GM21529 (cell line): ENCODE measurements around the gene APRT.
A peak's percentile ranks its signal among the peaks of the same experiment; 100 is the strongest.
"Not testable (repeated sequence)": the region's sequence is repeated elsewhere in the genome, so short reads cannot be mapped to it uniquely, and the experiment has no call there.

Experiments
- ATAC-seq: cut with Tn5 transposase; IDR thresholded peaks from one replicate; pipeline ENCODE4 v1.9.1; 2021; ENCODE audit not compliant: unreplicated experiment

APRT gene

DNA sequence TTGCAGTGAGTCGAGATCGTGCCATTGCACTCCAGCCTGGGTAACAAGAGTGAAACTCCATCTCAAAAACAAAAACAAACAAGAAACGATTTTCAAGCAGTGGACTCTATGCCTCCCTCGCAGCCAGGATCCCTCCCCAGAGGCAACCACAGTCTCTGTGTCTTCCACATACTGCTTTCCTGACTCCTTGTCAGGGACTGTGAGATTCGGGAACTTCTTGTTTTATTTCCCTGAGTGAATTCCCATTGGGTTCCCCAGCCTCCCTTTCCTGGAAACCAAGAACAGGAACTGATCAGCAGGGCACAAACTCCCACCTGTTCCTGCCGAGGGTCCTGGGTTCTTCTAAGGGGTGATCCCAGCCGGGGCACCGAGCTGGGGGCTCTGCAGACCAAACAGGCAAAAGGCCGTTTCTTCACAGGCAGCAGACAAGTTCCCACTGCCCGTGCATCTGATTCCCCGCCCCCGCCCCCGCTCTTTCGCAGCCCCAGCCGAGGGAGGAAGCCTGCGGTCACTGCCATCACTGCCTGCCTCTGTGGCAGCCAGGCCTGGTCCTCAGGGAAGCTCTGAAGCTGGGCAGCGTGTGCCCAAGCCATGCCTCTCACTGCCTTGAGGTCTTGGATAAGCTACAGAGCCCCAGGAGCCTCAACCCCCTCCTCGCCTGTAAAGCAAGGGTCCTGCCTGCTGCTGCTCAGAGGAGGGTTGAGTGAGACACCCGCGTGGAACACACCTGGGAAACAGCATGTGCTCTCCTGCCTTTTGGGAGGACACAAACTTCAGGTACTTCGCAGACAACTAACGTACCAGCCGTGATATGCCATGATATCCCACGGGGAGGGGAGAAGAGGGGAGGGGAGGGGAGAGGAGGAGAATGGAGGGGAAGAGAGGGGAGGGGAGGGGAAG is 21.2 kb downstream of the APRT start:
- no peak for ATAC-seq

DNA sequence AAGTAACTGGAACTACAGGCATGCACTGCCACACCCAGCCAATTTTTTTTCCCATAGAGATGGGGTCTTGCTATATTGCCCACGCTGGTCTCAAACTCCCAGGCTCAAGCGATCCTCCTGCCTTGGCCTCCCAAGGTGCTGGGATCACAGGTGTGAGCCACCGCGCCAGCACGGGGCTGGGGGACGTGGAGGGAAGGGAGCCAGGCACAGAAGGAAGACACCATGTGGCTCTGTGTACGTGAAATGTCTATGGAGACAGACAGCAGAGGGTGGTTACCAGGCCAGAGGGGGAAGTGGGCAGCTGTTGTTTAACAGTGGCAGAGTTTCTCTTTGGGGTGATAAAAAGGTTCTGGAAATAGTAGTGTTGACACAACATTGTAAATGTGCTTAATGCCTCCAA is 22.1 kb downstream of the APRT start:
- no peak for ATAC-seq

DNA sequence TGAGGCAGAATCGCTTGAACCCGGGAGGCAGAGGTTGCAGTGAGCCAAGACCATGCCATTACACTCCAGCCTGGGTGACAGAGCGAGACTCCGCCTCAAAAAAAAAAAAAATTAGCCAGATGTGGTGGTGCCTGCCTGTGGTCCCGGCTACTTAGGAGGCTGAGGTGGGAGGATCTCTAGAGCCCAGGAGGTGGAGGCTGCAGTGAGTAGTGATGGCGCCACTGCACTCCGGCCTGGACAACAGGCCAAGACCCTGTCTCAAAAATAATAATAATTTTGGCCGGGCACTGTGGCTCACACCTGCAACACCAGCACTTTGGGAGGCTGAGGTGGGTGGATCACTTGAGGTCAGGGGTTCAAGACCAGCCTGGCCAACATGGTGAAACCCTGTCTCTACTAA is 23.0 kb downstream of the APRT start:
- not testable (repeated sequence) for ATAC-seq

DNA sequence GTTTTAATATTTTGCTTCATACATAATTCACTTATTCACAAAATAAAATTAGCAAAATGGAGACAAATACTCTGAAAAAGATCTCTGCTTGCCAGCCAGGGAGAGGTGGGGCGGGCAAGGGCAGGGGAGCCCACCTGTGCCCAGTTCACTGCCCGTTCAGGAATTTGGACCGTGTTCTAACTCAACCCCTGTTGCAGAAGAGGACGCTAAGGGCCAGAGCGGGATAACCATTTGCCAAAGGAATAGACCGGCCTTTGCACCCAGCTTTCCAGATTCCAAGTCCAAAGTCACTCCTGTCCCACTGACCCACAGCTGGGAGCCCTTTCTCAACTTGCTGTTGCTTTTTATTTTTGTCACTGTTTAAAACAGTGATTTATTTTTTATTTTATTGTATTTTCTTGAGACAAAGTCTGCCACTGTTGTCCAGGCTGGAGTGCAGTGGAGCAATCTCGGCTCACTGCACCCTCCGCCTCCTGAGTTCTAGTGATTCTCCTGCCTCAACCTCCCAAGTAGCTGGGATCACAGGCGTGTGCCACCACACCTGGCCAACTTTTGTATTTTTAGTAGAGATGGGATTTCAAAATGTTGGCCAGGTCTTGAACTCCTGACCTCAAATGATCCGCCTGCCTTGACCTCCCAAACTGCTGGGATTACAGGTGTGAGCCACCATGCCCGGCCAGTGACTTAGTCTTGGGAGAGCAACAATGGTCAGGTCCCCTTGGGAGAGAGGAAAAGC is 24.0 kb downstream of the APRT start:
- no peak for ATAC-seq

DNA sequence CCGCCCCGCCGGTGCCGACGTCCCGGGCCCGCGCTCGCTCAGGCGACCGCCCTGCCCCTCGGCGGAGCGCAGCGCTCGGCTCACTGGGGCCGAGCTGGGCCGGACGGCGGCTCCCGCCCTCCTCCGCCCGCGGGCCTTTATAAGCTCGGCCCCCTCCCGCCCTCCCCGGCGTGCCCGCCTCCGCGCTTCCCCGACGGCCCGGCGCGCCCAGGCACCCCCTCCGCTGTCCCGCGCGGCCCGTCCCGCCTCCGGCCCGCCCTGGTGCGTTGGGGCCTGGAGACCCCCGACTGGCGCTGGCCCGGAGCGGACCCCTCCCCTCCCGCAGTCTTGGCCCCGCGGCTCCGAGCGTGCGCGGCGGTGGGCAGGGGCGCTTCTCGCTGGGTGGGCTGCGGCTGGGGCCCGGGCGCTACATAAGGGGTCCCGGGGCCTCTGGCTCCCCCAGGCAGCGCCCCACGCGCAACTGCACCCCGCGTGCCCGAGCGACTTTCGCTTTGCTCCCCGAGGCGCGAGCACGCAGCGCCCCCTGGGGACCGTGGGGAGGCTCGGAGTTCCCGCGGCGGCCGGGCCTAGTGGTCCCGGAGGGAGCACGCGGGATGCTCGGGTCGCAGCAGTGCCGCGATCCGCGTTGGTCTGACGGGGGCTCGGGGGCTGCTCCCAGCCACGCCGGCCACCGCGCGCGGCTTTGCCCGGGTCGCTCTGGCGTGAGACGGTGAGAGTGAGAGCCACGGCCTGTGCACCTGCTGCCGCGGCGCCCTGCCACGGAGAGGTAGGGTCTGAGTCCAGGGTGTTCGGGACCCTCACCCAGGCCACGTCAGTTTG is 26.4 kb downstream of the APRT start, which contains the start of gene PIEZO1:
Gene PIEZO1, minus strand, starts transcription at position 115 of the 819 bp plus-strand sequence. CDS start 256 bp downstream, outside the sequence.
- no peak for ATAC-seq

DNA sequence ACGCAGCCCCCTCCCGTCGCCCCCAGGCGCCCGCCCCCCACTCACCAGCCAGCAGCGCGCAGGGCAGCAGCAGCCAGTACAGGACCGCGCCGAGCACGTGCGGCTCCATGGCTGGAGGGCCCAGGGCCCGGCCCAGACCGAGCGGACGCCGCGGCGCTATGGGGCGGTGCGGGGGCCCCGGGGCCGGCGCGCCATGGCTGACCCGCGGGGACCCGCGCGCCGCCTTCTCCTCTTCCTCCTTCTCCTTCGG is 26.9 kb downstream of the APRT start:
- ATAC-seq: no peak

DNA sequence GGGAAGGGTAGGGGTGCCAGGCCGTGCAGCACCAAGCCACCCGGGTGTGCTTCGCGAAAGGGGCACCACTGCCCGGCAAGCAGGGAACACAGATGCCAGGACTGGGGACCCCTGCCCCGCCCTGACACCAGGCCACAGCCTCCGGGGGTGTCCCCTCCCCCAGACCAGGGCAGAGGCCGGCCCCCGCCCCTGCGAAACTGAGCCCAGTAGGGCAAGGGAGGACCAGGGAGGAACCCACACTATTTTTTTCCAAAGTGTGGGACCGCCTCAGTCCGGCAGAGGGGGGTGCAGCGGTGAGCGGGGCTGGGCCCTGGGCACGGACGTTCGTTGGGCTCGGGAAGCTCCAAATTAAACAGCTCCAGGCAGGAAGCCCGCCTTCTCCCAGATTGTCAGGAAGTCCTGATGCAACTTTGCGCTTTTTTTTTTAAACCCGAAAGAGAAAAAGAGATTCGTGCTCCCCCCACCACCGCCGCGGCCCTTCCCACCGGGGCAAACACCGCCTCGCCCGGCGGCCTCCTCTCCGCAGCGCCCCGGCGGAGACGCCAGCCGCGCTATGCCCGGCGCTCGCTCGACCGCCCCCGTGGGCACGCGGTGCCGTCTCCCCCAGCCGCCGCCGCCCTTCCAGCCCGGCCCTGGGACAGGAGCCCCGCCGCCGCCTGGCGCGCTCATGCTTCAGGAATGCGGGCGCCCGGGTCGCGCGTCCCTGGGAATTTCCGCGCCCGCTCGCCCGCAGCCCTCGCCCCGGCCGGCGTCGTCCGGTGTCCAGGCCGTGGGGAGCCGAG is 27.5 kb downstream of the APRT start:
- ATAC-seq: no peak

DNA sequence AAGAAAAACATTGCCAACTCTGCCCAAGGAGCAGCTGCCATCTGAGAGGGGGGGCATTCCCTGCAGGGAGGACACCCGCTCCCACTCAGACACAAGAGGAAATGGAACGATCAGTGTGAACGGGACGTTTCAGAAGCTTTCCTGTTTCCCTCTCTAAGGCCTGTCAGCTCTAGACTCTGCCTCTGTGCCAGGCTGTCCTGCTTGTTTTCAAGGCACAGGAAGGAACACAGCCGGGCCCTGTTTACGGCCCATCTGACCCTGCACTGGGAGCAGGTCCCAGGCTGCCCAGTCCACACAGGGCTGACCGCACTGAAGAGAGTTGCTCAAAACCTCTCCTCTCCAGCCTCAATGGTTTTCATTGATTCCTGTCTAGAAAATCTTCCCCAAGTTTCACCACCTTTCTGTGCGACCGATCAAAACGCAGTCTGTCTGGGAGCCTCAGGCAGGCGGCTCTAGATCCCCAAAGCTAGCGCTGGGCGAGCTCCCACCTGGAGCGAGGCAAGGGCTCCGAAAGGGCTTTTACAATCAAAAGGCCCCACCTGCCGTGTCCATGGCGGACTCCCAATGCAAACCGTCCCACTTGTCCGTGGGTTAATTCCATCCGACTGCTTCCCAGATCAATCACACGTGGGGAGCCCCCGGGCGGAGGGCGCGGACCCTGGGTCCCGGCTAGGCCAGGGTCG is 28.2 kb downstream of the APRT start:
- no peak for ATAC-seq

DNA sequence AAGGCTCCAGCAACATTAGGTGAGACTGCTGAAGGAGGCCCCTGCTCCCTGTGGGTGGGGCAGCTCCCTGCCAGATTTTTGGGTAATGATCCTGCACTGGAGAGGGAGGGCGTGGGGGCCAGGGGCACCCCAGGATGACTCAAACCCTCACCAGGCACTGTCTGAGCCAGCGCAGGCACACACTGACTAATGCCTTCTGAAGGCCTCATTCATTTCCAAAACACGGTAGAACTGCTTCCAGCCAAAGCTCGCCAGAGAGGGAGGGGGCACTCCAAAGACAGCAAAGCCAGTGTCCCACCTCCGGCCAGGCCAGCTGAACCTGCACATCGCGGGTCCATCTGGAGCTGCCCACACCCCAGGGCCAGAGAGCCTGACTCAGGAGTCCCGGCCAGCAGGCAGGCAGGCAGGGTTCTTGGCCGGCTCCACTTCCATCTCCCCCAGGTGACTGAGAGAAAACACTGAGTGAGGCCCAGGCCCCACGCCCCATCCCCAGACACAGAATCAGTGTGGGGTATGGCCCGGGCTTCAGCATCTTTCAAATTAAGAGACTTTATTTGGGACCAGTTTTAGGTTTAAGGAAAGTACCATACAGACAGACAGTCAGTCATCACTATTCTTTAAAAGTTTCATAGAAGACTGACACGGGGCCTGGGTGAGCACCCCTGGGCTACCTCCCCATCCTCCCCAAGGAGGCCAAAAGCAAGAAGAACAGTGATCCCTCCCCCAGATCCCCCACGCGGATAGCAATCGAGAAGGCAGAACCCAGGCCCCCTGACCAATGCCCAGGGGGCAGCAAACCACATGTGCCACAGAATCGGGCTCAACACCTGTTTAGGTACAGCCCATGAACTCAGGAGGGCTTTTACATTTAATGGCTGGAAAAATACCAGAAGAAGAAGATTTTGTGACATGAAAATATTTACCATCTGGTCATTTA is 29.0 kb downstream of the APRT start:
- ATAC-seq: no peak

DNA sequence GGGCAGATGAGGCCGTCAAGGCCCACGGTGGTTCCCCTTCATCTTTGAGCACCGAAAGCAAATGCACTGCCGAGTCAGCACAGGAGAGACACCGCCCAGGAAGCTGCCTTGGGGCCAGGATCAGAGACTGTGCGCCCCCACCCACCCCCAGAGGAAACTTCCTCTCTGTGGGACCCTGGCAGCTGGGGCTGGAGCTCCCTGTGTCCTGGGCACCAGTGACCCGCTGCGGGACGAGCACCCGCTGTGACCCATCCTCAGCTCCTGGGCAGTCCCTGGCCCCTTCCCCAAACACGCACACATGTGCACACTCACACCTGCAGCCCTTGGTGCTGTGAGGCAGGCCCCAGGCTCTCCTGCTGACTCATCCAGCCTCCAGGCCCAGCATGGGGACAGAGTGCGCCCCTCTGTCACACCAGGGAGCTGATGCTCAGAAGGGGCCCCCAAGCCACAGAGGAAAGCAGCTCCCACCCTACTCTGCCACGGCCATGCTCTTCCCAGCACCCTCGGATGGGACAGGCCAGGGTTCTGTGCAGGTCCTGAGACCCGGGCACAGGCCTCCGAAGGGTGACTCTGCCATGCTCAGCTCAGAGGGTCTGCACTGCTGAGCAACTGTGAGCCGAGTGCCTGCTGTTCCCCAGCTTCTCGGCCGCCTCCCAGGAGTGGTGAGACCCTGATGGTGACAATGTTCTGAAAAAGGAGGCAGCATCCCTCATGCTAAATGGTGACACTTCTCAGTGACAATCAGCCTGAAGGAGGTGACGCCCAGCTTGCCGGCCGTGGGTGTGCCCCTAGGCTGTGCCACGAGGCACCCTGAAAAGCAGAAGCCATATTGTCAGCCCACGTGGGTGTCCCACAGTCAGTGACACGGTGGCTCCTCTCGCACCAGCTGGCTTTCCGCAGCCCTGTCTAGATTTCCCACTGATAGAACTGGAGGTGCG is 30.3 kb downstream of the APRT start:
- ATAC-seq: peak; percentile 35

DNA sequence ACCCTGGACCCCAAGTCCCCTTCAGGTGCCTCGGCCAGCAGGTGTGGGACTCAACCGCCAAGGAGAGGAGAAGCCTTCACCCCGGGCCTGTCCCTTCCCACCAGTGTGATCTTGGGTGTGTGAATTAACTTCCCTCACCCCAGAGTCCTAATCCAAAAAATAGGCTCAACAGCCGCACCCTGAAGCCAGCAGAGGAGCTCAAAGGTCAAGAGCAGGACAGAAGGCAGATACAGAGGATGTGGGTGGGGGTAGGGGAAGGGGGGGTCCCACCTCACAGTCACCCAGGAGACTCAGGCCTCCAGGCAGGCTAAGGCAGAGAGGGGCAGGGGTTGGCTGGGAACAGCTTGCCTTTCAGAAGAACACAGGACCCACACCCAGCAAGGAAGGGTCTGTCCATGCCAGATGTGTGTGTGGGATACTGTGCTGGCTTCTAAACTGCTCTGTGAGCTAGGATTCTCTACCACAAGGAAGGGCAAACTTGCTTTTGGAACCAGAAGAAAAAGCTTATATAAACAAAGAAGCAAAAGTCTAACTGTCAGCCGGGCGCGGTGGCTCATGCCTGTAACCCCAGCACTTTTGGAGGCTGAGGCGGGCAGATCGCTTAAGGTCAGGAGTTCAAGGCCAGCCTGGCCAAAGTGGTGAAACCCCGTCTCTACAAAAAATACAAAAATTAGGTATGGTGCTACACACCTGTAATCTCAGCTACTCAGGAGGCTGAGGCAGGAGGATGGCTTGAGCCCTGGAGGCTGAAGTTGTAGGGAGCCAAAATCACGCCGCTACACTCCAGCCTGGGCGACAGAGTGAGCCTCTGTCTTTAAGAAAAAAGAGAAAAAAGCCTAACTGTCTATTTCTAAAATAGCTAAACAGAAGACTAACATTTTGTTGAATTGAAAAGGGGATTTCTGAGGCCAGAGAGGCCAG is 31.3 kb downstream of the APRT start:
- ATAC-seq: no peak

DNA sequence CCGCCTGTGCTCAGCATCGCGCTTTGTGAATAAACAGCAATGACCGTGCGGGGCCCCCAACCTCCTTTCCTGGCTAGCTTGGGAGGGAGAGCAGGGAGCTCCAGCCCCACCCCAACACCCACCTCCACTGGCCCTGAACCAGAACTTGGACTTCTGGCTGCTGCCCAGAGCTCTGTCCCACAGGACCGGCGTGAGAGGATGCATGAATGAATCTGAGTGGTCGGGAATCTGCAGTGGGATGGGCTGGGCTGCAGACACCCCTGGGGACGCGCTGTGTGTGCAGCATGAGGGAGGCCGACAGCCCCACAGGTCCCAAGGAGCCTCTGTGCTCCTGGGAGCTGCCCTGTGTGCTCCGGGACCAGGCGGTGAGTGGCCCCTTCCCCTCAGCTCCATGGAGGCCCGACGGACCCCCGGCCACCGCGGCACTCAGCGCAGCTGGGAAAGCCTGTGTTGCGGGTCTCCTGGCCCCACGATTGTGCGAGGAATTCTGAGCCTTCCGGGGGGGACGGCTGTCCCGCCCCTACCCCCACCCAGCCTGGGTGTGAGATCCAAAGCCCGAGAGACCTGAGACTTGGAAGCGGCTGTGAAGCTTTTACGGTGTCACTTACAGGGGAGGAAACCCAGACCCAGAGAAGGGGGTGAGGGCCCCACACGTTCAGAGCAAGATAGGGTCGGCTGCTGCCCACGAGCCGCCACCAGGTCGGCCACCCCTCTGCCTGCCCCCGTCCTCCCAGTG is 32.2 kb downstream of the APRT start:
- ATAC-seq: no peak

DNA sequence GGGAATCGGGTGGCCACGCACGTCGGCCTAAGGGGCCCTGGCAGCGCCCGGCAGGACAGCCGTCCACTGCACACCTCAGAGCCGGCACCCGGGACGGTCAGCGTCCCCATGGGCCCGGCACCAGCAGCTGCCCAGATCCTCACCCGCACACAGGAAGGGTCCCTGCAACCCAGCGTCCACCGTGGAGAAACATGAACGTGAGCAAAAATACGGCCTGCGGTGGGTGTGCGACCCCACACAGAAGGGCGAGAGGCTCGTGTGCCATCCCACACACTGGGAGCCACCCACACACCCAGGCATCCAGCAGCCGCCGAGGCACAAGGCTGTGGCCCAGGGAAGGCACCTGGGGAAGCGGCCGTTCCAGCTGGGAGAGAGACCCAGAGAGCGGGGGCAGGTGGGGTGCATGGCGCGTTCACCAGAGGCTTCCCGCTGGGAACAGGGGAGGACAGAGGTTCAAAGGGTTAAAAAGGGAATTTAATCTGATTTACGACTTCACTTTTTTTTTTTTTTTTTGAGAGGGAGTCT is 33.1 kb downstream of the APRT start:
- no peak for ATAC-seq

DNA sequence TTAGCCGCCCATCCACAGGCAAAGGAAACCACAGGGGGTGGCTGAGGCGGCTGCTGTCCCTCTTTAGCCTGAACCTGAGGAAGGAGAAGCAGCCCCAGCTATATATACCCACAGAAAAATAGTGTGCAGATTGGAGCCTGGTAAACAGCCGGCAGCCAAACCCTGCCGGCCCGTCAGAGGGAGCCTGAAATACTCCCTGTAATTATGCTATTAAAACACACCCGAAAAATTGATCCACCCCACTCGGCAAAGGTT is 33.5 kb downstream of the APRT start:
- no peak for ATAC-seq

DNA sequence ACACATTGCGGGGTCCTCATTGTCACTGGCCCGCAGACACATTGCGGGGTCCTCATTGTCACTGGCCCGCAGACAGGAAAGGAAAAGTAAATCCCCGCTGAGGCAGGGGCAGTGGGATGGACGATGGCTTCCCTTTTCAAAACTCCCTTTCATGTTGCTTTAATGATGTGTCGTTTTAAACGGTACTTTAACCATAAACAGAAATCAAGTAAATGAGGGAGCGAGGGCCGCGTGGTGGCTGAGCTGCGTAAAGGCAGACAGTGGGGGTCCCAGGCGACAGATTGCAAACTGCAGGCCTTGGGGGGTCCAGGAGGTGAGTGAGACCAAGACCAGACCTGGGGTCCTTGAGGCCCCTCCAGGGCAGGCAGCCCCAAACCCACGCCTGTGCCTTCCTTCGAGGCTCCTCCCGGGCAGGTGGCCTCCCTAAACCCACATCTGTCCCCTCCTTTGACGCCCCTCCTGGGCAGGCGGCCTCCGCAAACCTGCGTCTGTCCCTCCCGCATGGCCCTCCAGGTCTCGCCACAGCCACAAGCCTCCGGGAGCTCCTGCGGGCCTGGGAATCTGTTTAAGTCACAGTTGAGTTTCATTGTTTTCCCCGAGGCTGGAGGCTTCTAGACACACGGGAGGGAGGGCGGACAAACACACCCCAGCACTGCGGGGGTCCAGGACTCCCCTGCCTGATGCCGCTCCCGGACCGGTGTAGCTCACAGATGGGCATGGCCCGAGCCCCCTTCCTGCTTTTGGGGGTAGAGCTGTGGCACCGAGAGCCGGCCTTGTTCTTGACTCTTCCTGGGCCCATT is 34.1 kb downstream of the APRT start:
- ATAC-seq: no peak

DNA sequence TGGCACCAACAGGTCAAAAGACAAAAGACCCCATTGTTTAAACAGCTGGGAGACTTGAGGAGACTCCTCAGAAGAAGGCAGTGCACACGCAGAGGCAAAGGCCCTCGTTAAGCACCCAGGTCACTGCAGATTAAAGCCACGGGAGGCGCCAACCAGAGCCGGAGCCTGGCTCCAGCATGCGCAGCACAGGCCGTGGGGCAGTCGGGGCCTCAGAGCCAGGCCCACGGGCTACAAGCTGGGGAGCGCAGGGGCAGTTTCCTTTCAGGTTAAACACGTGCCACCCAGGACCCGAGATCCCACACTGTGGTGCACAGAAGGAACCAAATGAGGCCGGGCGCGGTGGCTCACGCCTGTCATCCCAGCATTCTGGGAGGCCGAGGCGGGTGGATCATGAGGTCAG is 35.9 kb downstream of the APRT start:
- no peak for ATAC-seq
